Stimulated activated naive CD8-positive, alpha-beta T cell treated with anti-CD3 and anti-CD28 coated beads, Interleukin-15, Interleukin-2, amounts not matched to agents 100 ng/mL and 50 ng/mL, for 24 hours (primary cell): ENCODE results near the gene EEF1A2.

Experiments
- H3K27ac Mint-ChIP-seq: one replicate; pipeline ENCODE4 v1.8.0; 2021; ENCODE audit warnings: mild to moderate bottlenecking, mixed read lengths
- H3K27me3 Mint-ChIP-seq: one replicate; pipeline ENCODE4 v1.8.0; 2021; ENCODE audit warnings: mixed read lengths
- H3K36me3 Mint-ChIP-seq: one replicate; pipeline ENCODE4 v1.8.0; 2021; ENCODE audit warnings: low read depth, mixed read lengths
- H3K4me1 Mint-ChIP-seq: one replicate; pipeline ENCODE4 v1.8.0; 2021; ENCODE audit warnings: low read depth, mixed read lengths
- H3K4me3 Mint-ChIP-seq: one replicate; pipeline ENCODE4 v1.8.0; 2021; ENCODE audit warnings: mild to moderate bottlenecking, mixed read lengths
- H3K9me3 Mint-ChIP-seq: one replicate; pipeline ENCODE4 v1.8.0; 2021; ENCODE audit warnings: mixed read lengths

Gene EEF1A2

GRCh38 chr20:63457737-63458136 lies 41.1 kb downstream of the EEF1A2 start:
- Mint-ChIP-seq H3K27me3 (peaks cover 18% of the 10 kb centered on the region), H3K4me3 (no peak overlapping the region), H3K27ac (no peak overlapping the region), H3K36me3 (no peaks in the 10 kb centered on the region), H3K9me3 (no peaks in the 10 kb centered on the region), H3K4me1 (peaks cover 7% of the 10 kb centered on the region)

GRCh38 chr20:63456429-63457284 lies 42.2 kb downstream of the EEF1A2 start:
- Mint-ChIP-seq H3K27ac (no peak overlapping the region), H3K27me3 (peaks cover 14% of the 10 kb centered on the region), H3K4me1 (peaks cover 7% of the 10 kb centered on the region), H3K9me3 (no peaks in the 10 kb centered on the region), H3K36me3 (no peaks in the 10 kb centered on the region), H3K4me3 (no peak overlapping the region)

- H3K36me3 Mint-ChIP-seq: no peaks in the 10 kb centered on the region
- H3K27ac Mint-ChIP-seq: no peak overlapping the region
- peaks cover 7% of the 10 kb centered on the region for H3K4me1 Mint-ChIP-seq
- no peak overlapping the region for H3K4me3 Mint-ChIP-seq
- H3K9me3 Mint-ChIP-seq: no peaks in the 10 kb centered on the region
- H3K27me3 Mint-ChIP-seq: peaks cover 14% of the 10 kb centered on the region
These were observed 43.4 kb downstream of the EEF1A2 start for GRCh38 chr20:63455568-63455859.

GRCh38 chr20:63454731-63455567 lies 43.9 kb downstream of the EEF1A2 start:
- Mint-ChIP-seq H3K4me1 (peaks cover 7% of the 10 kb centered on the region), H3K4me3 (no peak overlapping the region), H3K9me3 (no peaks in the 10 kb centered on the region), H3K27ac (no peak overlapping the region), H3K36me3 (no peaks in the 10 kb centered on the region), H3K27me3 (peaks cover 14% of the 10 kb centered on the region)

- Mint-ChIP-seq H3K36me3 (no peaks in the 10 kb centered on the region), H3K27me3 (peaks cover 14% of the 10 kb centered on the region), H3K9me3 (no peaks in the 10 kb centered on the region), H3K27ac (no peak overlapping the region), H3K4me1 (peaks cover 7% of the 10 kb centered on the region), H3K4me3 (no peak overlapping the region)
These were observed 45.9 kb downstream of the EEF1A2 start for GRCh38 chr20:63452821-63453523.

- Mint-ChIP-seq H3K4me3 (no peak overlapping the region), H3K27ac (no peak overlapping the region), H3K27me3 (peaks cover 16% of the 10 kb centered on the region), H3K4me1 (peaks cover 7% of the 10 kb centered on the region), H3K36me3 (no peaks in the 10 kb centered on the region), H3K9me3 (no peaks in the 10 kb centered on the region)
These were observed 46.5 kb downstream of the EEF1A2 start for GRCh38 chr20:63452341-63452740.

- no peak overlapping the region for H3K4me3 Mint-ChIP-seq
- no peaks in the 10 kb centered on the region for H3K9me3 Mint-ChIP-seq
- H3K36me3 Mint-ChIP-seq: no peaks in the 10 kb centered on the region
- peaks cover 7% of the 10 kb centered on the region for H3K4me1 Mint-ChIP-seq
- peaks cover 19% of the 10 kb centered on the region for H3K27me3 Mint-ChIP-seq
- H3K27ac Mint-ChIP-seq: no peak overlapping the region
These were observed 47.1 kb downstream of the EEF1A2 start for GRCh38 chr20:63451821-63452220.

- Mint-ChIP-seq H3K27ac (no peak overlapping the region), H3K36me3 (no peaks in the 10 kb centered on the region), H3K9me3 (no peaks in the 10 kb centered on the region), H3K4me1 (peaks cover 7% of the 10 kb centered on the region), H3K4me3 (no peak overlapping the region), H3K27me3 (peaks cover 18% of the 10 kb centered on the region)
These were observed 48.8 kb downstream of the EEF1A2 start for GRCh38 chr20:63449796-63450730.

GRCh38 chr20:63449025-63449424 lies 49.9 kb downstream of the EEF1A2 start:
- Mint-ChIP-seq H3K4me1 (peaks cover 3% of the 10 kb centered on the region), H3K27me3 (peaks cover 8% of the 10 kb centered on the region), H3K27ac (no peak overlapping the region), H3K4me3 (no peak overlapping the region), H3K9me3 (no peaks in the 10 kb centered on the region), H3K36me3 (no peaks in the 10 kb centered on the region)

GRCh38 chr20:63448031-63448430 lies 50.9 kb downstream of the EEF1A2 start:
- Mint-ChIP-seq H3K27ac (no peak overlapping the region), H3K9me3 (peaks cover 3% of the 10 kb centered on the region), H3K36me3 (no peaks in the 10 kb centered on the region), H3K4me1 (no peaks in the 10 kb centered on the region), H3K27me3 (peaks cover 5% of the 10 kb centered on the region), H3K4me3 (no peak overlapping the region)

GRCh38 chr20:63447320-63447719 lies 51.6 kb downstream of the EEF1A2 start:
- no peaks in the 10 kb centered on the region for H3K36me3 Mint-ChIP-seq
- peaks cover 5% of the 10 kb centered on the region for H3K27me3 Mint-ChIP-seq
- no peak overlapping the region for H3K27ac Mint-ChIP-seq
- H3K4me1 Mint-ChIP-seq: peaks cover 3% of the 10 kb centered on the region
- H3K9me3 Mint-ChIP-seq: peaks cover 5% of the 10 kb centered on the region
- no peak overlapping the region for H3K4me3 Mint-ChIP-seq

GRCh38 chr20:63446216-63447024 lies 52.5 kb downstream of the EEF1A2 start:
- peaks cover 5% of the 10 kb centered on the region for H3K27me3 Mint-ChIP-seq

GRCh38 chr20:63445075-63445734 lies 53.7 kb downstream of the EEF1A2 start:
- H3K4me1 Mint-ChIP-seq: peaks cover 21% of the 10 kb centered on the region
- no peak overlapping the region for H3K4me3 Mint-ChIP-seq
- peaks cover 5% of the 10 kb centered on the region for H3K9me3 Mint-ChIP-seq
- no peaks in the 10 kb centered on the region for H3K36me3 Mint-ChIP-seq
- H3K27ac Mint-ChIP-seq: no peak overlapping the region
- peaks cover 5% of the 10 kb centered on the region for H3K27me3 Mint-ChIP-seq

More at GRCh38 chr20:63446216-63447024, 52.5 kb downstream of the EEF1A2 start:
- no peak overlapping the region for H3K4me3 Mint-ChIP-seq
- no peaks in the 10 kb centered on the region for H3K36me3 Mint-ChIP-seq
- peaks cover 12% of the 10 kb centered on the region for H3K4me1 Mint-ChIP-seq
- H3K9me3 Mint-ChIP-seq: peaks cover 5% of the 10 kb centered on the region
- H3K27ac Mint-ChIP-seq: no peak overlapping the region
